HAP-1 (cell line): ENCODE data around the gene ZNF77.
"Not testable (repeated sequence)": the region's sequence is repeated elsewhere in the genome, so short reads cannot be mapped to it uniquely, and the experiment has no call there.

Experiments used
- DNase-seq, 2 experiments: peaks; one replicate each; pipeline ENCODE4 v3.0.0-alpha.2; 2016 to 2020; ENCODE audit warnings: low spot score in 2 of 2
- H3K27me3 ChIP-seq: fragments of 250-450 bp; sonication (Bioruptor Pico); 2 replicates; pipeline ENCODE4 v1.5.1; 2020; ENCODE audit warnings: low read depth, mild to moderate bottlenecking, moderate library complexity
- H3K36me3 ChIP-seq: fragments of 250-450 bp; sonication (Bioruptor Pico); replicated peaks from 2 replicates; pipeline ENCODE4 v1.5.1; 2020; ENCODE audit warnings: mild to moderate bottlenecking
- H3K4me1 ChIP-seq: fragments of 250-450 bp; sonication (Bioruptor Pico); 2 replicates; pipeline ENCODE4 v1.5.1; 2020; ENCODE audit warnings: mild to moderate bottlenecking
- H3K4me3 ChIP-seq: fragments of 250-450 bp; sonication (Bioruptor Pico); 2 replicates; pipeline ENCODE4 v1.5.1; 2020; ENCODE audit warnings: mild to moderate bottlenecking, moderate library complexity
- H3K9me3 ChIP-seq: fragments of 250-450 bp; sonication (Bioruptor Pico); 2 replicates; pipeline ENCODE4 v1.5.1; 2020; ENCODE audit warnings: mild to moderate bottlenecking, moderate library complexity
- in situ Hi-C: fragments of 300-500 bp; cut with MboI; formaldehyde crosslinking; loops from 3 replicates; pipeline ENCODE4 v1.14.3; 2020; ENCODE audit warnings: low sequenced_read_pairs, inconsistent platforms, mixed read lengths

ZNF77 gene

DNA sequence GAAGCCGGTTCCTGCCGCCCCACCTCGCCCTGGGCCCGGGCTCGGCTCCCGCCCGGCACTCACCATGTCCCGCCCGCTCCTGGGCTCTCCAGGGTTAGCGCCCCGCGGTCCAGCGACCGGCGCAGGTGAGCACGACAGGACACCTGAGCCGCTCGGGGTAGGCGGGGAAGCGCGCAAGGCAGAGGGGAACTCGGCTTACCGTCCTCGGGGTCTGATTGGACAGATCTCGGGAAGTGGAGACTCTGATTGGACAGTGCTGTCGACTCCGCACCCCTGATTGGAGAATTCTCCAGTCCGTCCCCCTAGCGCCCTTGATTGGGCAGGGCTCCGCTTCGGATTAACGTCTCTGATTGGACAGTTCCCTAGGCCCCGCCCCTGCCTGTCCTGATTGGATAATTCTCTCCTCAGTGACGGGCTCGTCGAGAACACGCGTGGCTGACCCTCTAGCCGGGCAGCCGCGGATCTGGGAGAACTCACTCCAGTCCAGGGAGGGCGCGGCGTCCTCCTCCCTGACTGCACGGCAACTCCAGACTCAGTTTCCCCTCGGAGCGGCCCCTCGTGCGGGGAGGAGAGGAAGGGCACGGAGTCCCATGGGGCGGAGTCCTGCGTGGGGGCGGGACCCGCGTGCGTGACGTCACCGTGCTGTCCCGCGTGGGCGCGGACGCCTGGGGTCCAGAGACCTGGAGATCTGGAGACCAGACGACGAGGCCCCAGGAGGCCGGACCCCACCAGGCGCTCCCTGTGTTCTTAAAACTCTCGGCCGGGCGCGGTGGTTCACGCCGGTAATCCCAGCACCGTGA is at the start of gene ZNF77:
TSS of gene ZNF77 (minus strand) at position 197 of the 800 bp plus-strand sequence. CDS start at position 66, 131 bp downstream.
- H3K27me3 ChIP-seq, result no peaks in the 10 kb centered on the region
- DNase-seq, result peak; percentile 96 to 99
- in situ Hi-C loops, result no loop called here
- no peaks in the 10 kb centered on the region; the same call in 1 of the 2 replicates for H3K36me3 ChIP-seq
- H3K4me1 ChIP-seq, result peaks cover 9% of the 10 kb centered on the region
- H3K9me3 ChIP-seq, result no peaks in the 10 kb centered on the region
- peak within 1 kb of the TSS; percentile 90 for H3K4me3 ChIP-seq

DNA sequence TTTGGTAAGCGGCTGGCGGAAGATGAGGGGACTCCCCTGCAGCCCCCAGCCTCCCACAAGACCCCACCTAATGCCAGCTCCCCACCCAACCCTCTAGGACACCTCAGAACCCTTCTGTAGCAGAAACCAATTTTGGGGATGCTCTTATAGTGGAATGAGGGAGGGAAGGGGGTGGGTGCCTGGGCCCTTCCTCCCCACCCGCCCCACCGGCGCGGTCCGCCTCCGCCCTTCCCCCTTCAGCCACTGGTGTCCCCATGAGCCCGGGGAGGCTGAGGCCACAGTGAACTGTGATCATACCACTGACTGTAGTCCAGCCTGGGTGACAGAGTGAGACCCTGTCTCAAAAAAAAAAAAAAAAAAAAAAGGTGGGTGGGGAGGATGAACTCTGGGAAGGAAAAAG is 48.8 kb upstream of the ZNF77 start:
- no peak for DNase-seq
- Histone ChIP-seq H3K9me3 (no peaks in the 10 kb centered on the region), H3K4me1 (no peaks in the 10 kb centered on the region), H3K27me3 (no peaks in the 10 kb centered on the region), H3K36me3 (no peaks in the 10 kb centered on the region), H3K4me3 (no peak overlapping the region)
- in situ Hi-C loops, result no loop called here

DNA sequence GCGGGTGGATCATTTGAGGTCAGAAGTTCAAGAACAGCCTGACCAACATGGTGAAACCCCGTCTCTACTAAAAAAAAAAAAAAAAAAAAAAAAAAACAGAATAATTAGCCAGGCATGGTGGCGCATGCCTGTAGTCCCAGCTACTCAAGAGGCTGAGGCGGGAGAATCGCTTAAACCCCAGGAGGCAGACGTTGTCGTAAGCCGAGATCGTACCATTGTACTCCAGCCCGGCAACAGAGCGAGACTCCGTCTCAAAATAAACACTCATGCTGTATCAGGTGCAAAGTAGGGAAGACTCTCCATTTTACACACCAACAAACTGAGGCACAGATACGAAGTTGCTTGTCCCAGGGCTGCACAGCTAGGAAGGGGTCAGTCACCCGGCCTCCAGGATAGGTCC is 48.2 kb upstream of the ZNF77 start:
- DNase-seq, result no peak
- Histone ChIP-seq H3K27me3 (no peaks in the 10 kb centered on the region), H3K36me3 (no peaks in the 10 kb centered on the region), H3K4me3 (no peak overlapping the region), H3K9me3 (no peaks in the 10 kb centered on the region), H3K4me1 (no peaks in the 10 kb centered on the region)
- in situ Hi-C loops, result no loop called here

DNA sequence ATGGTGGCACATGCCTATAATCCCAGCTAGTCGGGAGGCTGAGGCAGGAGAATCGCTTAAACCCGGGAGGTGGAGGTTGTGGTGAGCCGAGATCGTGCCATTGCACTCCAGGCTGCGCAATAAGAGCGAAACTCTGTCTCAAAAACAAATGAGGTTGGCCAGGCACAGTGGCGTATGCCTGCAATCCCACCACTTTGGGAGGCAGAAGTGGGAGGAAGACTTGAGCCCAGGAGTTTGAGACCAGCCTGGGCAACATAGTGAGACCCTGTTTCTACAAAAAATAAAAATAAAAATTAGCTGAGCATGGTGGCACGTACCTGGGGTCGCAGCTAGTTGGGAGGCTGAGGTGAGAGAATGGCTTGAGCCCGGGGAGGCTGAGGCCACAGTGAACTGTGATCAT is 47.6 kb upstream of the ZNF77 start:
- H3K9me3 ChIP-seq, H3K27me3 ChIP-seq, H3K4me3 ChIP-seq, H3K4me1 ChIP-seq, H3K36me3 ChIP-seq, DNase-seq, in situ Hi-C loops: not testable (repeated sequence)

DNA sequence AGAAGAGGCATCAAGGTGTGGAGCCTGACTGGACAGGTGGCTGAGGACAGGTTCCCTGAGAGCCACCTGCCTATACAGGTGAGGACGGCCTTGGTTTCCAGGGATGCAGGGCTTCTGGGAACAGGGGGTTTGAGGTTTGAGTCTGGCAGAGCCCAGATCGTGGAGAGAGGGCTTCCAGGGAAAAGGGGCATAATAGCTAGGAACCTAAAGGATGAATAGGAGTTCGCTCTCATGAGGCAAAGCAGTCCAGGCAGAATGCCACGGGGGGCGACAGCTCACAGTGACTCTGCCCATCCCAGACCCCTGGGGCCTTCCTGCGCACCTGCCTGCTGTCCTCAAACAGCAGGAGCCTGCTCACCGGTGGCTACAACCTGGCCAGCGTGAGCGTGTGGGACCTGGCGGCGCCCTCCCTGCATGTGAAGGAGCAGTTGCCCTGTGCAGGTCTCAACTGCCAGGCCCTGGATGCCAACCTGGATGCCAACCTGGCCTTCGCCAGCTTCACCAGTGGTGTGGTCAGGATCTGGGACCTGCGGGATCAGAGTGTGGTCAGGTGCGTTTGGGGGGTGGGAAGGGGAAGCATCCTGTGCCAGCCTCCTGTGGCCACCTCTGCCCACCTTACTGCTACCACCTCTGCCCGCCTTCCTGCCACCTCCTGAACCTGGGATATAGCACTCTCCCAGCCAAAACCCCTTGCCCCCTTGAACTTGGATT is 44.6 kb upstream of the ZNF77 start:
- in situ Hi-C loops, result no loop called here

DNA sequence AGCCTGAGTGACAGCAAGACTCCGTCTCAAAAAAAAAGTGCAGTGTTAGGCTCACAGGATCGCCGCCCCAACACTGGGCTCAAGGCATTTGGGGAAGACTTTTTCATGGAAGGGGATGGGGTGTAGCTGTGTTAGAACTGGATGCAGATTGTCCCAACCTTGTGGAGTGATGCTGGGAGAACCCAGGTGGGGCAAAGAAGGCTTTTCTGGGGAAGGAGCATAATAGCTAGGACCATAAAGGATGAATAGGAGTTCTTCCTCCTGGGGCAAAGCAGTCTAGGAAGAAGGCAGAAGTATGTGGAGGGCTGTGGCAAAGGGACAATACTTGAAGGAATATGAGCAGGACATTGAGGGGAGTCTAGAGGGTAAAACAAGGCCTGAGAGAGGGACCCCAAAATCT is 43.8 kb upstream of the ZNF77 start:
- Histone ChIP-seq H3K4me3 (no peak overlapping the region), H3K9me3 (no peaks in the 10 kb centered on the region), H3K4me1 (peaks cover 8% of the 10 kb centered on the region), H3K27me3 (no peaks in the 10 kb centered on the region), H3K36me3 (no peaks in the 10 kb centered on the region)
- DNase-seq, result no peak
- in situ Hi-C loops, result no loop called here

More for the DNA sequence above, 44.6 kb upstream of the ZNF77 start:
- no peak overlapping the region for H3K4me3 ChIP-seq
- peaks cover 3% of the 10 kb centered on the region; the same call in 1 of the 2 replicates for H3K4me1 ChIP-seq
- H3K27me3 ChIP-seq, result no peaks in the 10 kb centered on the region
- H3K36me3 ChIP-seq, result no peaks in the 10 kb centered on the region
- H3K9me3 ChIP-seq, result no peaks in the 10 kb centered on the region
- no peak for DNase-seq

DNA sequence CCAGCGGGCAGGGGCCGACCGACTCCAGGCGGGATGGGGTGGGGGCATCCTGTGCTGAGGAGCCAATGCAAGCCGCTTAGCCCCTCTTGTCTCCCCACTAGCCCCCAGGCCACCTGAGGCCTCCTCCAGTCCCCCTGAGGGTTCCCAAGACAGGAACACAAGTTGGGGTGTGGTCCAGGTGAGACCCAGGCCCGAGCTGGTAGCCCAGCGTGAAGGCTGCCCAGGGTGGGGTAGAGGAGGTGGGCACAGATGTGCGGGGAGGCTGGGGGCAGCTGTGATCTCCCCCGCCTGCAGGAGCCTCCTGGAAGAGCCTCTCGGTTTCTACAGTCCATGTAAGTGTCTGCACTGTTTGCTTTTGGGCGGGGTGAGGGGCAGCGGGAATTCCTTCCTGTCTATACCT is 43.0 kb upstream of the ZNF77 start:
- Histone ChIP-seq H3K36me3 (no peaks in the 10 kb centered on the region), H3K9me3 (no peaks in the 10 kb centered on the region), H3K4me1 (peaks cover 13% of the 10 kb centered on the region), H3K4me3 (no peak overlapping the region), H3K27me3 (no peaks in the 10 kb centered on the region)
- DNase-seq, result no peak
- in situ Hi-C loops, result no loop called here

DNA sequence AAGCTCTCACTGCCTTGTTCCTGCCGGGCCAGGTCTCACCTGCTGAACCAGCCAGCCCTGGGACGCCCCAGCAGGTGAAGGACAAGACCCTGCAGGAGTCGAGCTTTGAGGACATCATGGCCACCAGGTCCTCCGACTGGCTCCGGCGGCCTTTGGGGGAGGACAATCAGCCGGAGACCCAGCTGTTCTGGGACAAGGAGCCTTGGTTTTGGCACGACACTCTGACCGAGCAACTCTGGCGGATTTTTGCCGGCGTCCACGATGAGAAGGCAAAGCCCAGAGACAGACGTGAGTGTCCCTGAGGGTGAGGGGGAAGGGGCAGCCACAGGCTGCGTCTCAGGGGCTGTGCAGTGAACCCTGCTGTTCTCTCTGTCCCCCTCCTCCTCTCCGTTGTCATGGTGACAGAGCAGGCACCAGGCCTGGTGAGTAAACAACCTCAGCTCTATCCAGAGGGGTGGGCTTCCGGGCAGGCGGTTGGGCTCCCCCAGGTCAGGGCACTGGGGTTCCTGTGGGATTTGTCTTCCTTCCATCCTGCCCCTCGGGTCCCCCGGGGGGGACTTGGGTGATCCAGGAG is 42.3 kb upstream of the ZNF77 start:
- Histone ChIP-seq H3K36me3 (no peaks in the 10 kb centered on the region), H3K9me3 (no peaks in the 10 kb centered on the region), H3K27me3 (no peaks in the 10 kb centered on the region), H3K4me1 (peaks cover 13% of the 10 kb centered on the region), H3K4me3 (no peak overlapping the region)
- in situ Hi-C loops, result no loop called here
- DNase-seq, result peak in 1 of 2 experiments; percentile 37

DNA sequence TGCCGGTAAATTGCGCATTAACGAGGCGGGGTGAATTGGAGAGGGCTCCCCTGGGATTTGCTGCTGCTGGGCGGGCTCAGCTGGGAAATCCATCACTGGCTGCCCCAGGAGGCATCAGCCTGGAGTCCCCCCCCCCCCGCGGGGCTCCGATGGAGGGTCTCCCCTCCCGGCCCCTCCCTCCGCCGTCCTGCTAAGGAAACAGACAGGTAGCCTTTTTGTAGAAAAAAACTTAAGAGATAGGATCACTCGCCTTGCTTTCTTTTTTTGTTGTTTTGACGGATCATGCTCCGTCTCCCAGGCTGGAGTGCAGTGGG is 39.4 kb upstream of the ZNF77 start:
- peaks cover 13% of the 10 kb centered on the region for H3K4me1 ChIP-seq
- H3K4me3 ChIP-seq, result peak overlapping the region; percentile 15
- no peaks in the 10 kb centered on the region for H3K27me3 ChIP-seq
- DNase-seq, result no peak
- H3K9me3 ChIP-seq, result no peaks in the 10 kb centered on the region
- in situ Hi-C loops, result no loop called here
- no peaks in the 10 kb centered on the region for H3K36me3 ChIP-seq

DNA sequence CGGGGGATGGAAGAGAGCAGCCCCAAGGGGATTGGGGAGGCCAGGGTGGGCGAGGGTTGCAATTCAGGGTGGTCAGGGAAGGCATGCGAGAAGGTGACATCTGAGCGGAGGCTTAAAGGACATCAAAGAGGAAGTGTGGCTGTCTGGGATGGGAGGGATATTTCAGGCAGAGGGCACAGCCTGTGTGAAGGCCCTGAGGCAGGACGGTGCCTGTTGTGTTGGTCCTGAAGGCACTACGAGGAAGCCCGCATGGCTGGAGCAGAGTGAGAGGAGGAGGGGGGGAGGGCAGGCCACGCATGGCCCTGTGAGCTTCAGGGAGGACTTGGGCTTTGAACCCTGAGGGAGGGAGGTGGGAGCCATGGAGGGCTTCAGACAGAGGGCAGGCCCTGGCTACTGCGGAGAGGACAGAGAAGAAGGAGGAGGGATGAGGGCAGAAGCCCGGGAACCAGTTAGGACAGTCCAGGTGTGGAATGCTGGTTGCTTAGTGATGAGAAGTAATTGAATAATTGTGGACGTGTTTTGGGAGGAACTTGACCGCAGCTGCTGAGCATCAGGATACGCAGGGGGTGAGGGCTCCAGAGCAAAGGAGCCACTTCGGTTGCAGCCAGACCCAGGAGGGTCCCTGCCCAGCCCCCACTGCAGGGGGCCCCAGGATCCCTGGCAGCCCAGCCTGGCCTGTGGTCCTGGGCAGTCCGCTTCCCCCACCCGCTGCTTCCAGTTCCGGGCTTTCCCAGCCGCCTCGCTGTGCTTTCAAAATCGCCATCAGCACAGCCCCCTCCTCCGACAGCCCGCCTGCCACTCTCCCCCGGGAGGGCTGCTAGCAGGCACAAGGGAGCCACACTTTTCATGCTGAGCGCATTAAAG is 38.8 kb upstream of the ZNF77 start:
- peaks cover 13% of the 10 kb centered on the region for H3K4me1 ChIP-seq
- in situ Hi-C loops, result no loop called here
- H3K9me3 ChIP-seq, result no peaks in the 10 kb centered on the region
- H3K27me3 ChIP-seq, result no peaks in the 10 kb centered on the region
- H3K36me3 ChIP-seq, result no peaks in the 10 kb centered on the region
- H3K4me3 ChIP-seq, result peak overlapping the region; percentile 15
- peak; percentile 80 to 91 for DNase-seq

DNA sequence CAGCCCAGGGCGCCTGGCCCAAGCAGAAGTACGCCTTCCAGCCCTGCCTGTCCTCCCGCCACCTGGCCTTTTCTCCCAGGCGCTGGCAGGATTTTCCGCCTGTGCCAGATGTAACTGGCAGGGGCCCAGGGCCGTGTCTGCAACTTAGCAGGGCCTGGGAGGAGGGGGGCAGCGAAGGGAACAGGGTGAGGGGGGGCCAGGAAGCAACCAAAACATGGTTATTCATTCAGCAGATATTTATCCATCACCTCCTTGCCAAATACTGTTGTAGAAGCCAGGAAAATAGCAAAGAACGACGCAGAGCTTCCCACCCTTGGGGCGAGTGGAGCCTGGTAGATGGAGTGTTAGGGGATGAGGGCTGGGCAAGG is 38.2 kb upstream of the ZNF77 start:
- no peaks in the 10 kb centered on the region for H3K27me3 ChIP-seq
- peak in 1 of 2 experiments; percentile 46 for DNase-seq
- H3K4me3 ChIP-seq, result no peak overlapping the region
- H3K9me3 ChIP-seq, result no peaks in the 10 kb centered on the region
- no peaks in the 10 kb centered on the region for H3K36me3 ChIP-seq
- H3K4me1 ChIP-seq, result peaks cover 15% of the 10 kb centered on the region
- in situ Hi-C loops, result no loop called here

DNA sequence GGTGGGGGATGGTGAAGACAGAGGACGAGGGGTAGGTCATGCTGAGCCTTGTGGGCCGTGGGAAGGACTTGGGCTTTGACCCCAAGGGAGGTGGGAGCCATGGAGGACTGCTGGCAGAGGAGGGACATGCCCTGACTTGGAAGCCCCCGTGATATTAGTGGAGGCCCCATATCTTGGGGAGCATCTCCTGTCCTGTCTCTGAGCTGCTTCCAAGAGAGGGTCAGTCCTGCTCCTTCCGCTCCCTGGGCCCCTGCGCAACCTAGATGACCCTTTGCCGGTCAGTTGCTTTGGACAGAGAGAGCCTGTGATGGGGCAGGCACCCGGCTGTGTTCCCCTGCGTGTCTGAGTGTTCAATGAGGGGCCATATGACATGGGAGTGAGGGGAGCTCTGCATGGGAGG is 37.8 kb upstream of the ZNF77 start:
- Histone ChIP-seq H3K4me1 (peaks cover 19% of the 10 kb centered on the region), H3K4me3 (no peak overlapping the region), H3K27me3 (no peaks in the 10 kb centered on the region), H3K9me3 (no peaks in the 10 kb centered on the region), H3K36me3 (no peaks in the 10 kb centered on the region)
- in situ Hi-C loops, result no loop called here
- no peak for DNase-seq

DNA sequence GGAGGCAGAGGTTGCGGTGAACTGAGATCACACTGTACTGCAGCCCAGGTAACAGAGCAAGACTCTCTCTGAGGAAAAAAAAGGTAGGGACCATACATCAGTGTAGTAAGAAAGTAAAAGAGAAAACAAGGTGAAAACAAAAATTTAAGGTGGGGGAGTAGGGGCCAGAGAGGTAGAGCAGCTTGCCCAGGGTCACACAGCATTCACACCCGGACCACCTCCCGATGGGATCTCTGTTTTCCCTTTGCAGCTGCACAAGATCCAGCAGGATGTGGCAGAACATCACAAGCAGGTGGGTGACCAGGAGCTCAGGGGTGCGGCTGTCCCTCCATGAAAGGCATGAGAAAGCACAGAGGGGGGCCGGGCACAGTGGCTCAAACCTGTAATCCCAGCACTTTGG is 37.1 kb upstream of the ZNF77 start:
- DNase-seq, result no peak
- Histone ChIP-seq H3K27me3 (no peaks in the 10 kb centered on the region), H3K4me1 (peaks cover 20% of the 10 kb centered on the region), H3K9me3 (no peaks in the 10 kb centered on the region), H3K36me3 (no peaks in the 10 kb centered on the region), H3K4me3 (no peak overlapping the region)
- in situ Hi-C loops, result no loop called here
